ENCODE data around the gene UBR7. TPM values are rescaled to one million over a fixed set of nuclear protein-coding genes. Genes with fewer than 3 reads are reported as not detected.

The UBR7 gene
- 53.4 TPM for total RNA-seq

DNA sequence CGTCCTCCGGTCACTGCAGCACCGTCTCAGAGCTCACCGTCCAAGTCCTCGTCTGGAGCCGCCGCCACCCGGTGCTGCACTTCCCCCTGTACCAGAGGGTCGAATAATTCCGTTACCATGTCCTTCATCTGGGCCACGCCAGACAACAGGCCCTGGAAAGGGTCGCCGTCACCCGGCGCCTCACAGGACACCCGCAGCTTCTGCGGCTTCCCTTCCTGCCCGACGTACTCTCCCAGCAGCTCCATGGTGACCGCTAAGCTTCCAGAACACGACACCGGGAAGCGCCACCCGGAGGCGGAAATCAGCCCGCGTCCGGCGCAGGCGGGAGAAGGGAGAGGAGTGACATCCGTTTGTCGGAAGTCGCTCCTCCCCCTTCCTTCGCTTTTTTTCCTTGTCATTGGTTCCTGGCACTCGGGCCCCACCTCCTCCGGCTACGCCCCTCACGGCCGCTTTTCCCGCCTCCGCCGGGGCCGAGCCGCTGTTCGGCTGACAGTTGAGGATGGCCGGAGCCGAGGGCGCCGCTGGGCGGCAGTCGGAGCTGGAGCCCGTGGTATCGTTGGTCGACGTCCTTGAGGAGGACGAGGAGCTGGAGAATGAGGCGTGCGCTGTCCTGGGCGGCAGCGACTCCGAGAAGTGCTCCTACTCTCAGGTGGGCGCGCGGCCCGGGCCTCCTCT is at the start of gene UBR7, which contains the start of gene GON7:
TSS of gene UBR7 (plus strand) at position 464 of the 675 bp plus-strand sequence. CDS start at position 500, 36 bp downstream.
TSS of gene GON7 (minus strand) at position 273 of the 675 bp plus-strand sequence. CDS start at position 245, 28 bp downstream.

GRCh38 chr14:93184391-93185348 is 22.4 kb upstream of the UBR7 start, which contains the start of the genes LYSET and MOAP1:
TSS of gene LYSET (plus strand) at chr14:93185317. CDS start at chr14:93185406, 89 bp downstream.
TSS of gene MOAP1 (minus strand) at chr14:93184897. CDS start at chr14:93184242, 655 bp downstream.

Other genes starting within 250 kb of the UBR7 start
- gene ITPK1, start 91.3 kb upstream of the UBR7 start, total RNA-seq = 21.8 TPM
- 52.5 TPM for gene MOAP1, start 22.4 kb upstream of the UBR7 start, total RNA-seq
- gene LYSET, start 21.9 kb upstream of the UBR7 start, total RNA-seq = 13.0 TPM
- gene GON7, start 191 bp upstream of the UBR7 start, total RNA-seq = 16.0 TPM
- gene BTBD7, start 125.8 kb downstream of the UBR7 start, total RNA-seq = 51.7 TPM
- not detected for gene COX8C, start 139.9 kb downstream of the UBR7 start, total RNA-seq
- gene UNC79, start 223.7 kb downstream of the UBR7 start, total RNA-seq = 1.1 TPM

Data from metanephros (tissue), 1 donor.